IPS DF 4.7 (cell line): ENCODE measurements around the gene DBN1.
A peak's percentile ranks its signal among the peaks of the same experiment; 100 is the strongest.

Experiments used
- DNase-seq: peaks from one replicate; pipeline ENCODE4 v3.0.0-alpha.2; 2013; ENCODE audit warnings: low spot score; ENCODE audit errors: extremely low read depth

The DBN1 gene

DNA sequence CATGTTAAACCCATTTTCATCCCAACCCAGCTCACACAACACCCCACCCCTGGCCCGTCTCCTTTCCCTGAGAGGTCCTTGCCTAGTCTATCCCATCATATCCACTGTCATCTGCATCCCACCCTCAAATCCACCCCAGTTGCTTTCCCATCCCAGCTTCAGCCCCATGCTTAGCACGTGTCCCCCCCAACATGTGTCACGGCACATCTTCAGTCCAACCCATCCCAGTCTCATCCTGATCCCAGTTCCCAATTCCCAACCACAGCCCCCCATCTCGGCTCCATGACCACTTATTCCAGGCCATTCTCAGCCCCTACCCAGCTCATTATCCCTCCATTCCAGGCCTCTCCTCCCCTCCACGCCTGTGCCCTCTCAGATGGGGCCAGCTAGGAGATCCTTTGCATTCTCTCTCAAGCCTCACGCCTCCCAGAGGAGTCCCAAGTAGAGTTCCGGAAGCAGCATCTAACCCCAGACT lies 605 bp upstream of the DBN1 start:
- no peak for DNase-seq

DNA sequence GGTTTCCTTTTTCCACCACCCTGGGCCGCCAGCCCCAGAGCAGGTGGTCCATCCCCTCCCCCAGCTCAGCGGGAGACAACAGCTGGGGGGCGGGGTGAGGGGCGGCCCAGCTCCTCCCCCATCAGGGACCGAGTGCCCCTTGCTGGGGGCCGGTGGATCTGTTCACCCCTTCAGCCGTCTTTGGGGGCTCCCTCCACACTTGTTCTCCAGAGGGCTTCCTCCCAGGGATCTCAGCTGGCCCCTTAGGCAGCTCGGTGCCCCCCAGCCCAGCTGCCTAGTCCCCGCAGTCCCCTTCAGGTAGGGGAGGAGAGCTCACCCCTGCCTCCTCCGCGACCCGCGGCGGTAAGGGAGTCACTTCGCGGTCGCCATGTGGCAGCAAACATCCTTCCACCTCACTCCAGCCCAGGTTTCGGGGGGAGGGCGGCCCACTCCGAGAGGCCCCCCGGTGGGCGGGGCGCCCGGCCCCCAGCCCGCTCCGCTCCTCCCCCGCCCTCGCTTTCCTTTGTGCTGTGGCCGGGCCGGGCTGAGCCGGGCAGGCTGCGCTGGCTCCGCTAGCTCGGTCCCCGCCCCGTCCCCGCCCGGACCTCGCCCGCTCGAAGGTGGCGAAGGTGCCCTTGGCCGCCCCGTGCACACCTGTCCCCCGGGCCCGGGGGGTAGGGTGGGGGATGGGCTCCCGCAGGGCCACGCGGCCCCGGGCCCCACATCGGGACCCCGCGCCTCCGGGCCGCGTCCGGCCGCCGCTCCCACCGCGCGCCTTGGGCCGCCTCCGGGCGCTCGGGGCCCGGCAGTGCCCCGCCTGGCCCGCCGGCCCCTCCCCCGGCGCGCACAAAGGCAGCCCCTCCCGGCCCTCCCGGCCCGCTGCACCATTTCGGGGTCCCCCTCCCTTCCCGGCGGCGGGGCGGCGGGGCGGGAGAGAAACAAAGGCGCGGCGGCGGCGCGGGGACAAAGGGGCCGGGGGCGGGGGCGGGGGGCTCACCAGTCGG lies 683 bp downstream of the DBN1 start:
- DNase-seq, result no peak

DNA sequence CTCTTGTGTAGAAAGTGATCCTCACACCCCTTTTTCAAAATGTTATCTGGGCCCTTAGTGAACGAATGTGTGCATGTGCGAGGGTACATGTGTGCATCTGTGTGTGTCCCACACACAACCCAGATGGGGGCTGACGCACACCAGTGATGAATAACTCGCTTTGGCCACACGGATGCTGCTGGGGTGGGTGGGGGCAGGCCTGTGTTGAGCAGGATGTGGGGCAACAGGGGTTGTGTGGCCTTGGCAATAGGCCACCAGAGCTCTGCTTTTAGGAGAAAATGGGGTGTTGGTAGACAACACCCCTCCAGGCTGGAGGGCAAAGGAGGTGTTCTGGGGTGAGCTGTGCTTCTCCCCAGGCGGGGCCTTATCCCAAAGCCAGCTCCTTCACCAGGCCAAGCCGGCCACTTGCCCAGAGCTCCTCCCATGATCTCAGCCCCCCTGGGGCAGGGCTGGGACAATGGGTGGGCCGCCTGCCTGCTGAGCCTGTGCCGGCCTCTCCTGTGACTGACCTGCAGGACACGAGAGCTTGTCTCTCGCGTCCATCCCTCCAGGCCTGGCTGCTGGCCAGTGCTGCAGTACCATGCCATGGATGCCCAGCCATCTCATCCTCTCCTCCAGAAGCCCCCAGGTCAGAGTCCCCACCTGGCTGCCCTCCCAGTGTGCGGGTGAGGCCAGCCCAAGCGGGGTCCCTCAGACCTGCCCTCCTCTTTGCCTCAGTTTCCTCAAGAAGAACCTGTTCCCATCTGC lies 1.7 kb downstream of the DBN1 start:
- no peak for DNase-seq

DNA sequence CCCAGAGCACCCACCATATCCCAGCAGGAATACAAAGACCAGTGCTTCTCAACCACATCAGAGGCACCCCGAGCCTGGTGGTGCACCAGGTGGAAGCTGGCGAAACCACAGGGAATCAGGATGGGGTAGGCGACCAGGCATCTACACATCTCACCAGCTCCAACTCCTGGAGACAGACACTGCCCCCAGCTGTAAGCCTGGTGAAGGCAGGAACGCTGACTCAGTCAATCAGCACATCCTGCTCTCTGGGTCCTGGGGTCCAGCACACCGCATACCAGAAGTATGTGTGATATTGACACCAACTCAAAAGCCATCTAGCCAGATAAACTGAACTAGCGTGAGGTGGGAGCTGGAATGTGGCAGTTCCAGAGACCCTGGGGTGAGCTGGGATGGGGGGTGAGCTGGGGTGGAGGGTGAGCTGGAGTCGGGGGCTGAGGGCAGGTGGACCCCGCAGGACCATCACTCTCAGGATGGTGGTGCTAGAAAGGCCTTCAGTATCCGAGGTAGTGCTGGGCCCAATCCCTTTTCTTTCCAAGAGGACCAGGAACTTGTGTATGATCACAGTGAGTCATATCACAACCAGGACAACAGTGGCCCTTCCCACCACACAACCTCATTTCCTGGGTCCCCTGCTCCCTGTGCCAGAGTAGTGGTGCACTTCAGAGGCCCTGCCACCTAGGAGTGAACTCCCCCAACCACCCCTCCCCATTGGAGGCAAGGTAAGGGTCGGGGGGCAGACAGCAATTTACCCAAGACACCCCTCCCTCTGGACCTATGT lies 2.5 kb downstream of the DBN1 start:
- no peak for DNase-seq

DNA sequence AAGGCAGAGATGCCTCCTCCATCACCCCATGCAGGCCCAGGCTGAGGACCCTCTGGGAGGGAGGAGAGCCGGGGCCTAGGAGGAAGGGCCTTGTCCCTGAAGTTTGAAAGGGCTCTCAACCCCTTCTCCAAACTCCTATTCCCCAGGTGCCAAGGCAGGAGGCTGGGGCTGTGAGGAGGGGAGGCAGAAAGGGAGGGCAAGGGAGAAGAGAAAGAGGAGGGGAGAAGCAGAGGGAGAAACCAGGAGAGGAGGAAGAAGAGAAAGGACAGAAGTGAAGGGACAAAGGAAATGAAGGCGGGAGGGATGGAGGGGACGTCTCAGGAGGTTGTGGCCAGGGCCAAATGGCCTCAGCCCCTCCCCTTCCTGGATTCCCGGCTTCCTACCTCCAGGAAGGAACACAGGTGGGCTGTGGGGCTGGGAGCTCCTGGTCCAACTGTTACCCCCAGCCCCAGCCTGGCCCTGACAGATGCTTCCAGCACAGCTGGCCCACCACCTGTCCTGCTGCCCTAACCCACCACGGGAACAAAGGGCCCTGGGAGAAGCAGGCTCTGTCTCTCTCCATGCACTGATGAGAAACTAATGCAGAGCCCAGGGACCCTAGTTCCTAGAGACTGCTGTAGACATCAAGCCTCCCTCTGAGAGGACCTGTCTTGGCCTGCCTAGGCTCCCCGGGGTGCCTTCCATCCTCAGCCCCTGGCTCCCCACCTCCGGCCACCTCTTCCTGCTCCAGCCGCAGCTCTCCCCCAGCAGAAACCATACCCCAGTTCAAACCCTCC lies 3.5 kb downstream of the DBN1 start:
- DNase-seq, result no peak

DNA sequence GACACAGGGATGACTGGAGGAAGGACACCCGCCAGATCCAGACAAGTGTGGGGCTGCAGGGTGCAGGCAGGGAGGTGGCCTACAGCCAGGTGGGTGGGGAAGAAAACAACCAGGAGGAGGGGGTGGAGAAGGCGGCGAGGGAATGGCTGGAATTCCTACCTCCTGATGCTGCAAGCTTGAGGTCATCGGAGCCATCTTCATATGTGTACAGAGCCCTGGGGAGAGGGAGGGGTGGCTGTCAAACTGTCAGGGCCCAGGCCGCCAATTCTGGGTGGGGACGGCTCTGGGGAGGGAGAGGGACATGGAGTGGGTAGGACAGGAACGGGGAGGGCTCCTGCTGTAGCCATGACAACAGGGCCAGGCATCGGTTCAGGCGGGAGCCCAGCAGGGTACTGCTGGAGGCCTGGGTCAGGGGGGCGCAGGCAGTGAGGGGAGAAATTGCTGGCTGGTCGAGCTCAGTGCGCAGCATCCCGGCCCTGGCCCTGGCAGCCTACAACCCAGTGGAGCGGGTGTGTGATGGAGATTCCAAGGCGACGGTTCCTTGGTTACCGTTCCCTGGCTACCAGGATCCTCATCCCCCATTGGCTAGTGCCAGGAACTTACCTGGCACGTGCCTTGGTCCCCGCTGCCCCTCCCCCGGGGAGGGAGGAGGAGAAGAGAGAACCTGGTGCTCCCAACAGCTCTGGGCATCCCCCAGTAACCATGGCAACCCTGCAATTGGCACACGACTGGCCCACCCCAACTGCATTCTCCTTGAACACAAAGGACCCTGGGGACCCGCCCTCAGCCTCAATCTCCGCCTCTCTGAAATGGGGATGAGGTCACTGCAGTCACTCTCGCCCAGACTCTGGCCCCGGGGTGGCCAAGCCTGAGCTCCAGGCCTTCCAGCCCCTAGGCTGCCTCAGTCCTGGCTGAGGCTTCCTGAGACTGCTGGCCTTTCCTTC lies 4.5 kb downstream of the DBN1 start:
- no peak for DNase-seq

DNA sequence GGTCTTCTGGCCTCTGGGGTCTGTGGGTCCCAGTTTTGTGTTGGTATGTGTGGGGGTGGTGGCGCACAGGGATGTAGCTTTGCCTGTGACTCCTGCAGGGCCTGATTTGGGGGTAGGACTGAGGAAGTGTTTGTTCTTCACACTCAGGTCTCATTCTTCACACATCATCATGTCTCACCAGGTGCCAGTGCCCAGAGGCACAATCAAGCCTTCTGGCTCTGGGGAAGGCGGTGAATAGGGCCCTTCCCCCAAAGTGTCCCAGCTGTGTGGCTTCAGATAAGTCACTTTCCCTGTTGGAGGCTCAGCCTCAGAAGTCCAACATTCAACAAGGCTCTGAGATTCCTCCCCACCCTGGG lies 5.1 kb downstream of the DBN1 start:
- DNase-seq, result no peak

DNA sequence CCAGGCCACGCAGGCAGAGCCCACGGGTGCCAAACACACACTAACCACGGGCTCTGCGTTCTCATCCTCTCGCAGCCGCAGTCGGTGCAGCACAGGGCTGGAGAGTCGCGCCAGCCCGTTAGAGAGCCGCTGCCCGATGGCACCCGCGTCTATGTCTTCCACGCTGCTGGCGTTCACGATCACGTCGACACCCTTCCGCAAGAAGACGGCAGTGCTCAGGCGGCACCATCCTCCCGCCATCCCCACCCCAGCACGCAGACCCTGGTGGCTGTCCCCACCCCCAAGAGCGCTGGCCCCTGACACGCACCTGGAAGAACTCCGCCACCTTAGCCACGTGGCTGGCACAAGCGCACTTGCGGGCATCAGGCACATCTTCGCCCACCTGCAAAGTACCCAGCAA lies 6.0 kb downstream of the DBN1 start:
- DNase-seq, result no peak

DNA sequence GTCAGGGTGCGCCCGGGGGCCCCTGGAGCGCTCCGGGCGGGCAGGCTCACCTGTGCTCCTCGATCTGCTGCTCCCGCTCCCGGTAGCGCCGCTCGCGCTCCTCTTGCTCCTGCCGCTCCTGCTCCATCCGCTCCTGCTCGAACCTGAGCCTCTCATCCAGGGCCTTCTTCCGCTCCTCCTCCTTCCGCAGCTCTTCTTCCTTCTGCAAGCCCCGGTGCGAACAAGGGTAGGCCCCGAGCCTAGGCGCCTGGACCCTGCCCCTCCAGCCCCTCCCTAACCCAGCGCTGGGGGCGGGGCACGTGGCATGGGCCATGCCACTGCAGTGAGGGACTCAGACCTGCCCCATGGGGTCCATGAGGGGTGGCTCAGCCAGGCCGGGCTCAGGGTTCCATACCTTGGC lies 6.6 kb downstream of the DBN1 start:
- no peak for DNase-seq

DNA sequence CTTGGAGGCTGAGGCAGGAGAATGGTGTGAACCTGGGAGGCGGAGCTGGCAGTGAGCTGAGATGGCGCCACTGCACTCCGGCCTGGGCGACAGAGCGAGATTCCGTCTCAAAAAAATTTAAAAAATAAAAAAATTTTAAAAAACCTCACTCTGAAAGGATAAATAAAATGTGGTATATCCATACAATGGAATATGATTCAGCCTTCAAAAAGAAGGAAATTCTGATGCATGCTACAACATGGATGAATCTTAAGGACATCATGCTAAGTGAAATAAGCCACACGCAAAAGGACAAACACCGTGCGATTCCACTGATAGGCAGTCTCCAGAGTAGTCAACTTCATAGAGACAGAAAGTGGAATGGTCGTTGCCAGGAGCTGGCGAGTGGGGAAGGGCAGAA lies 8.4 kb downstream of the DBN1 start:
- no peak for DNase-seq

DNA sequence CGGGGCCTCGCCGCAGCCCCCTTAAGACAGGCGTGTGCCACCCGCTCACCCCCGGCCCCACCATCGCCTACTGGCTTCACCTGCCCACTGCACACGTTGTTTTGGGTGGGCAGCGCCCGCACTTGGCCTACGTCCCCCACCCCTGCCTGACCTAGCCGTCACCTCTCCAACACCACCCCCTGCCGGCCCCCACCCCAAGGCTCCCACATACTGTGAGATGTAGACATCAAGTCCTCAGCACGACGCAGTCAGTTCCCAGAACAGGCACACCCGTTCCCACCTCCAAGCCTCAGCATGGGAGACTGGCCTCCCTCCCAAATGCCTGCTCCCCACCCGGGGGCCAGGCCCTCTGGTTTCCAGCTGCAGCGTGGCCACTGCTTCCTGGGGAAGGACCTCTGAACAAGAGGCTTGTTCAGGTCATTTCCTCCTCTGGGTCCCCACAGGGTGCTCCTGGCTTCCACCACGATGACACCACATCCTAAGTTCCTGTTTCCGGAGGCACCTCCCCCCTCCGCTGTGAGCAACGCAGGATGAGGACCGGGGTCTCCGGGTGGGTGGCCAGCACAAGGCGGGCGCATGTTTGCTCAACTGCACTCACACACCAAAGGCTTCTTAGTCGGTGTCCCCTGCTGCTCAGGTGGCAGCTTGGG lies 11.3 kb downstream of the DBN1 start:
- no peak for DNase-seq

DNA sequence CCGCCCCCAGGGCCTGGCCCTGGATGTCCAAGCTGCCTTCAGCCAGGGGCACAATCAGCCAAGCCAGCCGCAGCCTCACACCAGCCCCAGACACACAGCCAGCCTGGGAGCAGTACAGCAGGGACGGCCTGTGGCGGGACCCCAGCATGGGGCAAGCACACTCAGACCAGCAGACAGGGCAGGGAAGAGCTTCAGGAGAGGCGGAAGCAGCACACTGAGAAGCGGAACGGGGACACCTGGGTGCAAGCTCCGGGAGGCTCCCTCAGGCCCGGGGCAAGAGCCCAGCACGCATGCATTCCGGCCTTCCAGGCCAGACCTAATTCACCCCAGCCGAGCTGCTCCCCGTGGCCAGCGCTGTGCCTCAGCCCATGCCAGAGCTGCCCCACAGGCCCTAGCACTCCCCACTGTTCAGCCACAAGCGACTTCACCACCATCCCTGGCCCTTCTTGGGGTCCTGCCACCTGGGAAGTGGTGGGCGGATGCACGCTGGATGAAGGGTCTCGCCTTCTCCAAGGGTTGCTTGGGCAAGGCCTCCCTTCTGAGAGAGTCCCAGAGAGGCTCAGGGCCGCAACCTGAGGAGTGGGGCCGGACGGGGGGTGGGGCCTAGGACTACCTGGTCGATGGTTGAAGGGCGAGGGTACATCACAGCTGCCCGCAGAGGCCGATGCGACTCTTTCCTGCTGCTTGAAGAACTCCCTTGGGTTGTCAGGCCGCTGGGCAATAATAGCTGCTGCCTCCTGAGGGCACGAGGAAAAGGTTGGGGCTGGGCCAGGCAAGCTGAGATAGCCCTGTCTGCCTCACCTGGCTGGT lies 13.4 kb downstream of the DBN1 start:
- no peak for DNase-seq

DNA sequence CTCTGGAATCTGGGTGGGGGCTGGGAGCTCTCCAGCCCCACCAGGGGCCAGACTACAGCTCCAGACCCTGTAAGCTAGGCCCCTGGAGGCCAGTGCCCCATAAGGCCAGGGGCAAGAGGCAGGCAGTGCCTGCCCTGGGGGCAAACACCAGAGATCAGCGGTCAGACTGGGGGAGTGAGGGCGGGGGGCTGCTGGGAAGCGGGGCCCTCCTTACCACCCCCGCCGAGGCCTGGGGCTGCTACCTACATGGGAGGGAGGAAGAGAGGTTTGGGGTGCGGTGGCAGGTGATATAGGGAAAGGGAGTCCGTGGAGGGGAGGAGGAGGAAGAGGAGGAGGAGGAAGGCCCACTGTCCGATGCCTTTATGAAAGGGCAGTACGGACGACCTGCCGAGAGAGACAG lies 14.1 kb downstream of the DBN1 start:
- no peak for DNase-seq

DNA sequence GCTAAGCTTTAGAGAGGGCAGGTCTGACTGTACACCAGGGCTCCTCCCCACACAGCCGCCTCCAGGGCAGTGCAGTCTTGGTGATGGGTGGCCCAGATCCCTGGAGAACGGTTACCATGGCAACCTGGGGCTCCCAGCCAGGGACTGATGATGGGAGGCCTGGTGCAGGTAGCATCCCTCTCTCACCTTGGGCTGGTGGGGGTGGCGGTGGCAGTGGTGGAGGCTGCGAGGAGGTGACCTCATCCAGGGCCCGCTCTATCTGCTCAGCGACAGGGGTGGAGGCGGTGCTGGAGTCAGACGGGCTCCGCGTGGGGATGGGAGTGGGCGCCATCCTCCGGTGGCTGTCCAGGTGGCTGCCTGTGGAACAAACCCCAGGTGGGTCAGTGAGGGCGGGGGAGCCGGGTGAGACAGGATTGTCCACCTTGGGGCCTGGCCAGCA lies 14.5 kb downstream of the DBN1 start:
- no peak for DNase-seq

DNA sequence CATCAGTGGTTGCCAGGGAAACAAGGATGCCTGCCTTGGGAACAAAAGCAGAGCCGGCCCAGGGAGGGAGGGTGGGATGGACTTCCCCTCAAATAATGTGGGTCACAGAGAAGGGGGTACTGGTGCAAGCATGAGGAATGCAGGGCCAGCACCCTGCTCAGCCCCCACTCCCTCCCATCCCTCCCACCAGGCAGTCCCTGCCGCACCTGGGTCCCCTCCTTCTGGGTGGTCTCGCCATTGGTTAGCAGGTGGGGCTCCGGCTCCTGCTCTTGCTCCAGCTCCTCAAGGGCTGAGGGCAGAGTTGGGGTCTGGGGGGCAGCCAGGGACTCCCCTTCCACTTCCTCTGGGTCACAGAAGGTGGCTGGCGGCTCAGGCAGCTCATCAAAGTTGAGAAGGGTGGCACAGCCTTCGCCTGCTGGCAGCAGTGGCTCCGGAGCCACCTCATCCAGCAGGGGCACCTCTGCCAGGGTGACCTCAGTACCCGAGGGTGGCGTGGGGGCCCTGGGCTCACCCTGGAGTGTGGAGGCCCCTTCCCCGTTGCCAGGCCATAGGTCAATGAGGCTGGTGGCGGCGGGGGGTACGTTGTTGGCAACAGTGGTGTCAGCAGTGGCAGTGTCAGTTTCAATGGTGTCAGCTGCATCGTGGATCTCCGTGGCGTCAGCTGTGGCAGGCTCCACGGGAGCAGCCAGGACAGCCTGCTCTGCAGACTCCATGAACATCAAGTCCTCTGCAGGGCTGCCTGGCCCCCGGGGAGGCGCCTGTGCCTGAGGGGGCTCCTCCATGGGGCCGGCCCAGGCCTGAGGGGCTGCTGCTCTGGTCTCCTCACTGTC lies 15.4 kb downstream of the DBN1 start:
- no peak for DNase-seq

DNA sequence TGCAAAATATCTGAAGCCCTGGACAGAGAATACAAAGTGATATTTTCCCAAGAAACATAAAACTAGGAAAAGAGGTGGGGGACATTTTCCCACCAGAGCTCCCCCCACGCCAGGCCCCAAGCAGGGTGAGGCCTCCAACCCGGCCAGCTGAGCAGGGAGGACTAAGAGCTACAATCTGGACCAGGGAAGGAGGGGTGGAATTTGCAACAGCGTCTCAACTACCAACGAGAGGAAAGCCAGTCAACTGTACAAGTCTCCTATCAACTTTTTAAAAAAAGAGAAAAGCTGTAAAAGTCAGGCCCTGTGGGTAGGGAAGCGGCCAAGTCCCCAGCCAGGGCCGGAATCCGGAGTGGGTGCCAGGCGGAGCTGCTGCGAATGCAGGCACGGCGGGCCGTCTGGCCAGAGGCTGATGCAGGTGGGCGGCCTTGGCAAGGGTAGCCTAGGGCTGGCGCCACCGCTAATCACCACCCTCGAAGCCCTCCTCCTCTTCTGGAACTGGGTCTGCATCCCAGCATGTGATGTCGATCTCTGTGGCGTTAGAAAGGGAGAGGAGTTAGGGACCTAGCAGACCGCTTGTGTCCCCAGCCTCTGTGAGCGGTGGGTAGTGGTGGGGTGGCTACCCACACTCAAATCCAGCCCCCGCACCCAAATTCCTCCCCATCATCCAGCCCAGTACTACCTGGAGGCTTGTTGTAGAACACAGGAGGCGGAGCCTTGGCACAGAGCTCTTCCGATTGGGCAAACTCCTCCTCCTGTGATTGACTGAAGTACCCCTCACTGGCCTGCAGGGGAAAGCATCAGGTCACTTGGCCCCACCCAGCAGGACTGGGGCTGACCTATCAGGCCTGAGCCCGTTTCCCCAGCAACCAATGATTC lies 16.2 kb downstream of the DBN1 start:
- peak; percentile 98 for DNase-seq

DNA sequence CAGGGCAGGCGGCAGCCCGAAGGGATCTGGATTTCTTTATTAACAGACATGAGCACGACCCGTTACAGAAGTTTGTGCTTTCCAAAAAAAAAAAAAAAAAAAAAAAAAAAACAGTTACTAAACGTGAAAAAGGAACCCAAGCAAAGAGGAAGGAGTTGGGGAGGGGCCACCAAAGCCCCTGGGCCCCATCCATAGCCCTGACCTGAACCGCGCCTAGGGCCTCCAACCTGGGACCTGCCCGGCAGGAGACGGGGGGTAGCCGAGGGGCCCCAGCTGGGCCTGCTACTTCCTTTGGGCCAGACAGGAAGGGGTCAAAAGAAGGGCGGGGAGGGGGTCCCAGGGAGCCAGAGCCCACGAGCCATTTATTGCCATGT lies 16.9 kb downstream of the DBN1 start:
- no peak for DNase-seq
